Measurements from ENCODE around the gene RAB11FIP3. TPM values are rescaled to one million over a fixed set of nuclear protein-coding genes. Genes with fewer than 3 reads are reported as not detected.

RAB11FIP3 gene
- total RNA-seq, 4 donors from 2014 or later = 27.0 to 50.1 (median 34.8) TPM

DNA sequence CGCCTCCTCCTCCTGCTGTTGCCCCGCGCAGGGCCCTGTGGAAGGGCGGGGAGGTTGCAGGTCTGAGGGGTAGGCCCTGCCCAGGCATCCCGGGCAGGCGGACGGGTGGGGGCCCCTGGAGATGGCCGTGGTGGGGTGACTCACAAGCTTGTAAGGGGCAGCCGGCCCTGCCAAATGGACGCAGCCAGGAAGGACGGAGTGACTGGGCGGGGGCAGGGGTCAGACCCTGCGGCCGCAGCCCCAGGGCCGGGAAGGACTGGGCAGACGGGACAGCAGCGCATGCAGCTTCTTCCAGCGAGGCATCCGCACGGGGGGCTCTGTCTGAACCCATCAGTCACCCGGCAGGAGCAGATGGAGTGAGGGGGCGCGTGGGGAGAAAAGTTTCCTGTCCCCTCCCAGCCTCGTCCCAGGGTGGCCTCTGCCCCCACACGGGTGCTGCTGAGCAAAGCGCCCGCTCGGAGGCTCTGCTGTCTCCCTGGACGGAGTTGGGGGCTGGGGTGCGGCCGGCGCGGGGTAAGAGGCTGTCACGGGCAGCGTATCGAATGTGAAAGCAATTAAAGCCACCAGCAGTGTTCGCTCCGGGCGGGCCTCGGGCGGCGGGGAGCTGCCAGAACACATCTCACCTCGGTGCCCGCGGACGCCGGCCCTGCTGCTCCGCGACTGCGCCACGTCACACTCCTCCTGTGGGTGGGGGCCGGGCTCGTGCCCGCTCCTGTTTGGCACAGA is 129.4 kb downstream of the RAB11FIP3 start:
- no peak for ATAC-seq

GRCh38 chr16:555528-556473 is 130.4 kb downstream of the RAB11FIP3 start:
- in situ Hi-C loops (cut with MboI; ENCODE audit: low sequenced_read_pairs in 4 of 4) = no loop called here
- TF ChIP-seq, protein P1, sequence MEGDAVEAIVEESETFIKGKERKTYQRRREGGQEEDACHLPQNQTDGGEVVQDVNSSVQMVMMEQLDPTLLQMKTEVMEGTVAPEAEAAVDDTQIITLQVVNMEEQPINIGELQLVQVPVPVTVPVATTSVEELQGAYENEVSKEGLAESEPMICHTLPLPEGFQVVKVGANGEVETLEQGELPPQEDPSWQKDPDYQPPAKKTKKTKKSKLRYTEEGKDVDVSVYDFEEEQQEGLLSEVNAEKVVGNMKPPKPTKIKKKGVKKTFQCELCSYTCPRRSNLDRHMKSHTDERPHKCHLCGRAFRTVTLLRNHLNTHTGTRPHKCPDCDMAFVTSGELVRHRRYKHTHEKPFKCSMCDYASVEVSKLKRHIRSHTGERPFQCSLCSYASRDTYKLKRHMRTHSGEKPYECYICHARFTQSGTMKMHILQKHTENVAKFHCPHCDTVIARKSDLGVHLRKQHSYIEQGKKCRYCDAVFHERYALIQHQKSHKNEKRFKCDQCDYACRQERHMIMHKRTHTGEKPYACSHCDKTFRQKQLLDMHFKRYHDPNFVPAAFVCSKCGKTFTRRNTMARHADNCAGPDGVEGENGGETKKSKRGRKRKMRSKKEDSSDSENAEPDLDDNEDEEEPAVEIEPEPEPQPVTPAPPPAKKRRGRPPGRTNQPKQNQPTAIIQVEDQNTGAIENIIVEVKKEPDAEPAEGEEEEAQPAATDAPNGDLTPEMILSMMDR (IDR thresholded peaks at IDR 0.05 in 4 of 5, conservative IDR thresholded peaks at IDR 0.05 in 1 of 5) = no peak
- TF ChIP-seq POLR2A (IDR thresholded peaks at IDR 0.05) = no peak

More for the DNA sequence above, 129.4 kb downstream of the RAB11FIP3 start:
- H3K4me3 ChIP-seq = no peak overlapping the region
- peaks cover 0 to 25% of the 10 kb centered on the region in 2 donors for H3K36me3 ChIP-seq
- no peak for DNase-seq
- H3K27me3 ChIP-seq = peaks cover 12 to 16% (median 14%) of the 10 kb centered on the region in 3 donors
- intact Hi-C loops (cut with DNase I; ENCODE audit: low total_unique reads) = no loop called here
- no peaks in the 10 kb centered on the region for H3K9me3 ChIP-seq
- no peak overlapping the region for H3K27ac ChIP-seq
- in situ Hi-C loops (cut with MboI; ENCODE audit: low sequenced_read_pairs in 4 of 4) = no loop called here
- no peaks in the 10 kb centered on the region for H3K4me1 ChIP-seq
- TF ChIP-seq, protein P1 (IDR thresholded peaks at IDR 0.05 in 4 of 5, conservative IDR thresholded peaks at IDR 0.05 in 1 of 5) = no peak
- TF ChIP-seq POLR2A (IDR thresholded peaks at IDR 0.05) = no peak

GRCh38 chr16:556474-557173 is 131.2 kb downstream of the RAB11FIP3 start:
- Histone ChIP-seq H3K27ac (no peak overlapping the region), H3K36me3 (peaks cover 0 to 14% of the 10 kb centered on the region in 2 donors), H3K4me3 (no peak overlapping the region), H3K9me3 (no peaks in the 10 kb centered on the region), H3K27me3 (peaks cover 21 to 26% (median 26%) of the 10 kb centered on the region in 3 donors), H3K4me1 (no peaks in the 10 kb centered on the region)
- in situ Hi-C loops (cut with MboI; ENCODE audit: low sequenced_read_pairs in 4 of 4) (no loop called here), intact Hi-C loops (cut with DNase I; ENCODE audit: low total_unique reads) (no loop called here)
- no peak for ATAC-seq
- DNase-seq = no peak
- TF ChIP-seq, protein P1 (IDR thresholded peaks at IDR 0.05 in 4 of 5, conservative IDR thresholded peaks at IDR 0.05 in 1 of 5) = no peak
- no peak for TF ChIP-seq POLR2A (IDR thresholded peaks at IDR 0.05)

More at GRCh38 chr16:555528-556473, 130.4 kb downstream of the RAB11FIP3 start:
- Histone ChIP-seq H3K27me3 (peaks cover 12 to 18% (median 17%) of the 10 kb centered on the region in 3 donors), H3K4me3 (no peak overlapping the region), H3K36me3 (peaks cover 0 to 19% of the 10 kb centered on the region in 2 donors), H3K27ac (no peak overlapping the region), H3K4me1 (no peaks in the 10 kb centered on the region), H3K9me3 (no peaks in the 10 kb centered on the region)
- ATAC-seq = no peak
- no peak for DNase-seq
- intact Hi-C loops (cut with DNase I; ENCODE audit: low total_unique reads) = no loop called here

DNA sequence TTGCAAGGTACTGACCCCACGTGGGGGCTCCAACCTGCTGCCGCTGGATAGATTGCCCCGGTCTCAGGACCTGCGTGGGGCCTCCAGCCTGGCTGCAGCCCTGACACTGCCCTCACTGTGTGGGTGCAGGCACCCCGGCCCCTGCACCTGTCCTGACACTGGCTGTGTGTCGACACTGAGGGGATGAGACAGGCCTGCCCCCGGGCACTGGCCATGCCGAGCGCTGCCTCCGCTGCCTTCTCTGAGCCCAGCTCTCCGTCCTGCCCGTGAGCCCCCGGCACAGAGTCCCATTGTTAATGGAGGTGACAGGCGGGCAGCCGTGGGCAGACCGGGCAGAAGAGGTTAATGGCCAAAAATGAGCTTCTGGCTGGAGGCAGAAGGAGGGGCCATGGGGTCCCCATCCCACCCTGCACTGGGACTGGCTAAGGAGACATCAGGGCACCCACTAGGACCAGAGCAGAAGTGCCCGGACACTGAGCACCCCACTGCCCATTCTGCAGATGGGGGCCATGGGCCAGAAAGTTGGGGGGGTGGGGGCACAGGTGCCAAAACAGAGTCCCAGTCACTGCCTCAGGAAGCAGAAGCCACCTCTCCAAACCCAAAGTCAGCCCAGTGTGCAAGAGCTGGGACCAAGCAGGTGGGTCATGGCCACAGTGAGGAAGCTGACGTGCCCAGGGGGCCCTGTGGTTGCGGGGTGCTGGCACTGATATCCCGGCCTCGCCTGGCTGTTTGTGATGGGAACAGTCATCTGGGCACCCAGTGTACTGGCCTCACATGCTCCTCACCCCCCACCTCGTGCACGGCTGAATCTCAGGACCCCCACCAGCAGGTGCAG is 132.2 kb downstream of the RAB11FIP3 start:
- Histone ChIP-seq H3K27ac (no peak overlapping the region), H3K9me3 (no peaks in the 10 kb centered on the region), H3K27me3 (peaks cover 26 to 33% (median 31%) of the 10 kb centered on the region in 3 donors), H3K4me1 (no peaks in the 10 kb centered on the region), H3K4me3 (no peak overlapping the region), H3K36me3 (peaks cover 0 to 11% of the 10 kb centered on the region in 2 donors)
- ATAC-seq (no peak), DNase-seq (no peak)
- intact Hi-C loops (cut with DNase I; ENCODE audit: low total_unique reads) (no loop called here), in situ Hi-C loops (cut with MboI; ENCODE audit: low sequenced_read_pairs in 4 of 4) (no loop called here)
- TF ChIP-seq, protein P1 (IDR thresholded peaks at IDR 0.05 in 4 of 5, conservative IDR thresholded peaks at IDR 0.05 in 1 of 5) = no peak
- no peak for TF ChIP-seq POLR2A (IDR thresholded peaks at IDR 0.05)

Data from gastrocnemius medialis (tissue), 4 donors.